Measurements from ENCODE around the gene KNSTRN.

KNSTRN gene

DNA sequence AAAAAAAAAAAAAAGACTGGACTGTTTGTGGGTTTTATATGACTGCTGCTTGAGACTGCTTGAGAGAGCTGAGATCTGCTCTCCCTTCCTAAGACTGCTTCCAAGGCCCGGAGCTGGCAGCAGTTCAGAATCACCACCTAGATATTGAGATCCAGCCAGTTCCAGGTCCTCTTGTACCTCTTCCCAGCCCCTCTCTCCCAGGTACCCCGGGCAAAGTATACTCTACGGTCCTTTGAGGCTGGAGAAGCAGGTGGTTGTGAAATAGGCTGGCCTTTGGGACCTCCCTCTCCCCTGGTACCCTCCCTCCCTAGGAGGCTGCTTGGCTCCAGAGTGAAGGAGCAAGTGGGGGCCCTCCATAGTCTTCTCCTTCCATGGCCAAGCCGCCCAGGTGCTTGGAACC lies 45.7 kb downstream of the KNSTRN start:
- in situ Hi-C loops (cut with MboI; ENCODE audit: low sequenced_read_pairs) = no loop called here

DNA sequence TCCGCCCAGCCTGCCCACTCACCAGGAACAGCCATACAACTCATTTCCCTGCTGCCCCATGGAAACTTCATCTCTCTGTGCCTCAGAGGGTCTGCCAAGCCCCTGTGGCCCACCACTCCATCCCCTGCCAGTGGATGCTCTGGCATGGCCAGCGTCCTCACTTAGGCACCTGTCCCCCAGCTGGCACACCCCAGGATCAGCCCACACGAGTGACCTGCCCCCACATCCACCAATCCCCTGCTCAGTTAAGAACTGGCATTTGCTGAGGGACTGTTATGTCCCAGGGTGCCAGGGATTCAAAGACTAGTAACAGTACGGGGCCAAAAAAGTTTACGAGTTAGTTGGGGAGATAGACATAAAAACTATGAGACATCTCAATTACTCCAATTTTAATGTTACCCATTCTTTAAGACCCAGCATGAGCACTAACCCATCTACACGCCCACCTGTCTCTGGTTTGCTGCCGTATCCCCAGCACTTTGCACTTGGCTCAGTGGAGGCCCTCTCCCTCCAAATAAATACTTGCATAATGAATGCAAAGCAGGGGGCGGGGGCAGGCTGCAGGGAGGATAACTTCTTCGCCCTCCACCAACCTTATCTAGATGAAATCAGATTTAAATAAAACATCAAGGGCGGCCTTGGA lies 46.7 kb downstream of the KNSTRN start:
- in situ Hi-C loops (cut with MboI; ENCODE audit: low sequenced_read_pairs) = no loop called here

GRCh38 chr15:40430271-40430805 lies 47.8 kb downstream of the KNSTRN start:
- in situ Hi-C loops (cut with MboI; ENCODE audit: low sequenced_read_pairs) = no loop called here

GRCh38 chr15:40435023-40435709 lies 52.6 kb downstream of the KNSTRN start:
- in situ Hi-C loops (cut with MboI; ENCODE audit: low sequenced_read_pairs) = no loop called here

GRCh38 chr15:40435710-40436089 lies 53.2 kb downstream of the KNSTRN start:
- in situ Hi-C loops (cut with MboI; ENCODE audit: low sequenced_read_pairs) = no loop called here

- in situ Hi-C loops (cut with MboI; ENCODE audit: low sequenced_read_pairs) = no loop called here
These were observed 53.8 kb downstream of the KNSTRN start for GRCh38 chr15:40436116-40436891.

GRCh38 chr15:40436892-40437751 lies 54.6 kb downstream of the KNSTRN start:
- in situ Hi-C loops (cut with MboI; ENCODE audit: low sequenced_read_pairs) = no loop called here

DNA sequence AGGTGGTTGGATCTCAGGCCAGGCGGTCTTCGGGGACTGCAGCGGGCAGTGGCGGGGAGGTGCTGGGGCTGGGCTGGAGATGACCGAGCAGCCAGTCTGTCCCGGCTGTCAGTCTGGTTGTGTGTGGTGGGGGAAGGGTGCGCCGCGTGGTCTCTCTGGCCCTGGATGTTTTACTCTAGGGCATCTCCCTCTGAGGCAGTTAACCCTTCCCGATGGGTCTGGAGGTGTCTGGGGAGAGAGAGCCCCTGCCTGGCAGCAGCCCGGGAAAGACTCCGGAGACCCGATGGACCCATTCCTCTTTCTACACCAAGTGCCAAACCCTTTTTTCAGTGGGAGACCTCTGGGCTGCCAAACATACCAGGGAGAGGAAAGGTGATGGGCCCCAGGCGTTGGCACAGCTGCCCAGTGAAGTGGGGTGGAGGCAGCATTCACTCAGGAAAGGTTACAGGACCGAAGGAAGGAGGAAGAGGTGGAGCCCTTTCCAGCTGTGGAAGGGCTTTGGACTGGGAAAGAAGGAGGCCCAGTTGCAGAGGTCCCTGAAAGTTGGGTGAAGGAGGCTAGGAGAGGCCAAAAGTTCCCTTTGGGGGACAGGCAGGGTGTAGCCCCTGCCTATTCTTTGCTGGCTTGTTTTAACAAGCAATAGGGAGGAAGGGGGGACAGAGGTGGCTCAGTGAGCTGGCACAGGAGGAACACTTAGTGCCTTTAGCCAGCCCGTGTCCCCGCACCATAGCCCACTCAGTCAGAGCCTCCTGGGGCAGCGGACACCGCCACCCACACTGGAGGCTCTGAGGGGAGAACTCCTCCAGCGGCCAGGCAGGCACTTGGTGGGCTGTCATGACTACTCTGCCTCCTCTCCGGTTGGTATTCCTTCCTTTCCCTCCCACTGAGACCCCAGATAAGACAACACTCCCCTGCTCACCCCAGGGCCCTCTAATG lies 55.5 kb downstream of the KNSTRN start:
- in situ Hi-C loops (cut with MboI; ENCODE audit: low sequenced_read_pairs) = no loop called here

DNA sequence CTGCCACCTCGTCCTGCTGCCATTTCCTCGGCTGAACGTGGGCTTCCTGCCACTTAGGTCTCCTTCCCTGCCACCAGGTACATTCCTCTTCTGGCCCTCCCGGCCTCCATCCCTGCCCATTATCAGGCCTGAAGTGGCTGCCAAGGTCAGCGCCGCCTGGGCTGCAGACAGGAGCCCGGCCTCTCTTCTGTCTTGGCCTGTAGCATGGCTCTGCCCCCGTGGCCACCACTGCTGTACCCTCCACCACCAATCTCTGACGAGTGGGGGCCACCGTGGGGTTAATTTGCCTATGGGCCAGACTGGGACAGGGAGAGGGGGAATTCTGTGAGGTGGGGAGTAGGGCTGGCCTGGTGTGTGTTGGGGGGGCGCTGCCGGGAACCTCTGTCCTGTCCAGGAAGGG lies 56.2 kb downstream of the KNSTRN start:
- in situ Hi-C loops (cut with MboI; ENCODE audit: low sequenced_read_pairs) = no loop called here

DNA sequence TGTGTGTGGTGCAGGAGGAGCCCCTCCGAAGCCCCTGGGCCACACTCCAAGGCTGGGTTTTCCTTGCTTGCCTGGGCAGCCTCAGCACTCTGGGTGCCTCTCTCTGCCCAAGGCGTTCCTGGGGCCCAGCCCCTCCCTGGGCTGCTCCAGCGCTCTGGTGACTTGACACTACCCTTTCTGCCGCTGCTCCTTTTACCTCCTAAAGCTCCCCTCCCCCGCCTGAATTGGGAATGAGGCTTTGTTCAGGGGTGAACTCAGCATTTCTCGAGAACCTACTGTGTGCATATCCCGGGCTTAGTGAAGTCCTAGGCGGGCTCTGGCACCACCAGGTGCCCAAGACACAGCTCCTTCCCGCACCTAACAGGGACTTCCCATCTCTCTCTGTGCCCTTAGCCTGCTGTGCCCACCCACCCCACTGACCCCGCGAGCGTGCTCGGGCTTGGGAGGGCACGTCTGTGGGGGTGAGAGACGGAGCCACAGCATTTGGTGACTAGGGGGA lies 57.0 kb downstream of the KNSTRN start:
- in situ Hi-C loops (cut with MboI; ENCODE audit: low sequenced_read_pairs) = no loop called here

- in situ Hi-C loops (cut with MboI; ENCODE audit: low sequenced_read_pairs) = no loop called here
These were observed 57.6 kb downstream of the KNSTRN start for GRCh38 chr15:40439960-40440742.

DNA sequence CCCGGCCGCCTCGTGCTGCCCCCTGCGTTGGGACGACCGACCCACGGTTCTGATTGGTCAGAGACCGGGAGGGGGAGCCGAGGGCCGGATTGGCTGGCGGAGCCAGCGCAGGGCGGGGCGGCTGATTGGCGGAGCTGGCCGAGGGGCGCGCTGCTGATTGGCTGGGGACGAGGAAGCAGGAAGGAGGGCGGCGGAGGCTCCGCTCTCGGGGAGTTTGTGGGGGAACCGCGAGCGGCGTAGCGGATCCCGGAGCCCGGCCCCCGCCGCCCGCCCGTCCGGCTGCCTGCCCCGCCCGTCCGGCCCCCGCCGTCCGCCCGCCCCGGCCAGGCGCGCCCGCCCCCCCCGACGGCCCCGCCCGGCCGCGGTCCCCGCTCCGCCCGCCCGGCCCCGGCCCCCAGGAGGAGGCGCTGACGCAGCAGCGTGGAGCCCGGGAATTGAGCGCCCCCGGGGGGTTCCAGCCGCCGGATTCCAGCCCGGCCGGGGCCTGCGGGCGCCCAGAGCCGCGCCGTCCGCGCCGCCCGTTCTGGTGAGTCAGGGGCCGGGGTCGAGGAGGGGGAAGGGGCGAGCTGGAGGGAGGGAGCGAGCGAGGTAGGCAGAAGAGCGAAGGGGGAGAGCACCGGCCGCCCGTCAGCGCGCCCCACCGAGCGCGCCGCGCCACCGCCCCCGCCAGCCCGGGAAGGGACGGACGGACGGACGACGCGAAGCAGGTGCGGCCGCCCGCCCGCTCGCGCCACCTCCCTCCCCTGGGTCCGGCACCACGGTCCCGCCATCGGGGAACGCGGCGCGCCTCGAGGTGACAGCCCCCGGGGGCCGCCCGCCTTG lies 58.4 kb downstream of the KNSTRN start, which contains the start of gene BAHD1:
TSS of gene BAHD1 (plus strand) at position 211 of the 822 bp plus-strand sequence. CDS start 17,512 bp downstream, outside the sequence.
- in situ Hi-C loops (cut with MboI; ENCODE audit: low sequenced_read_pairs) = no loop called here

DNA sequence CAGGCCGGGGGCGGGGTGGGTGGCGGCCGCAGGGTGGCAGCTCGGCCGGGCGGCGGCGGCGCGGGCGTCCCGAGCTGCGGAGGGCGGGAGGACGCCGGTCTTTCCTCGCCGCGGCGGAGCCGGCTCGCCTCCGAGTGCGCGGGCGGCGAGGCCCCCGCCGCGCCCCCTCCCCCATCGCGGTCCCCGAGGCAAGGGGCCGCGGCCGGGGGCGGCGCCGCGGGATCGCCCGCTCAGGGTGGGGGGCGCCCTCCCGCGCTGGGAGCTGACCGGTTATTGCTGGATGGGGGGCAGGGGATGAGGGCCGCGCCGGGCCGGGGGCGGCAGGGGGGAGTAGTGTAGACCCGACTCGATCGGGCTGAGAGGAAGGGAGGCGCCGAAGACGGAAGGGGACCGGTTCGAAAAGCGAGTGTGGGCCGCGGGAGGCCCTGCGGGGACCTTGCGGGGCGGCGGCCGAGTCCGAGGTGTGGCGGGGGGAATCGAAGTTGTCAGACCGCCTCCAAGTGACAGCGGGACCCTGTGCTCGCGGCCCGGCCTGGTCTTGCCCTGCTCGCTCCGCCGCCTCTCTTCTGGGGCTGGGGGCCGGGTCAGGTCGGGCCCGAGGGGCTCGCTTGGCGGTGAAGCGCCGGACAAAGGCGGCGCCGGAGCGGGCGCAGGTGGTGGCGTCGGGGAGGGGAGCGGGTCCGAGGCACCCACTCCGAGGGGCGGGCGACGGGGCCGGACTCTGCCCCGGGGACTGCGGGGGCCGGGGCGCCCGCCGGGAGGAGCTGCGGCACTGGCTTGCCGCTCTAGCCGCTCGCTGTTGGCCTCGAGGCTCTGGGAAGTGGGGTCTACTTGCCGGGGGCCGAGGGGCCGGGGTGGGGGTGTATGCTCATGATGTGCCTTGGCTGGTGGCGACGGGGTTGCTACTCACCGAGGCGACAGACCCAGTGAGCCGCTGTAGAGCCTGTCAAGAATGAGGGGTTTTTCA lies 59.3 kb downstream of the KNSTRN start:
- in situ Hi-C loops (cut with MboI; ENCODE audit: low sequenced_read_pairs) = no loop called here

DNA sequence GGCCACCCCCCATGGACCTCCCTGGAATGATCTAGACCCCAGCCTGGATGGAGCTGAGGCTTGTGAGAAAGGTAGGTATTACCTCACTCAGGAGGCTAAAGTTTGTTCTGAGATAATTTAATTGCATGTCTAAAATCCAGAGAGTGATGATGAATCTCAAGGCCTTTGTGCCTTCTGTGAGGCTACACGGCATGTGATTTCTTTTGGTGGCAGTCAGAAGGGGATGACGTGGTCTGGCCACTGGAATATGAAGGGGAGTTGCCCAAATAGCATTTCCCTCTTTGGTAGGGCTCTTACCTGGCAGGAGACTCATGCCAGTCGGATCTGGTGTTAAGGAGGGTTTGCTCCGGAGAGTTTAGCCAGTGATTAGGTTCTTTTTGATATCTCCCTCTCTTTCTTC lies 60.7 kb downstream of the KNSTRN start:
- in situ Hi-C loops (cut with MboI; ENCODE audit: low sequenced_read_pairs) = no loop called here

DNA sequence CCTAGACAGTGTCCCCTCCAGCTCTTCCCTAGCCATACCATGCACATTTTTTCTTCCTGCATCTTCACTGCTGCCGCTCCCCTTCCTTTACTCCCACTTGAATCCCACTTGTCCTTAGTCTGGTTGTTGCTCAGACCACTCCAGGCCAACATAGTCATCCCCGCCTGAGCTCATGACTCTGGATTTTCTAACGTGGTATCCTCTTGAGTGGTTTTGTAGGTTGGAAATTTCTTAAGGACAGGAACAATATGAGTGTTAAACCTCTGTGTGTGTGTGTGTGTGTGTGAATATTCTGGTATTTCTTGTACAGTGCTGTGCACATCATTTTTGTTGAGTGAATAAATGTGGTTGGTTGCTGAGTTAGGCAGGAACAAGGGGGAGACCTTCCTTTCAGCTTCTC lies 61.3 kb downstream of the KNSTRN start:
- in situ Hi-C loops (cut with MboI; ENCODE audit: low sequenced_read_pairs) = no loop called here

Data from HL-60/S4 treated with phorbol 12-myristate 13-acetate at 8.2 ng/mL for 4 days and 3 days (cell line).